Measurements from ENCODE around the gene ZNF48.
A peak's percentile ranks its signal among the peaks of the same experiment; 100 is the strongest.

ZNF48 gene

DNA sequence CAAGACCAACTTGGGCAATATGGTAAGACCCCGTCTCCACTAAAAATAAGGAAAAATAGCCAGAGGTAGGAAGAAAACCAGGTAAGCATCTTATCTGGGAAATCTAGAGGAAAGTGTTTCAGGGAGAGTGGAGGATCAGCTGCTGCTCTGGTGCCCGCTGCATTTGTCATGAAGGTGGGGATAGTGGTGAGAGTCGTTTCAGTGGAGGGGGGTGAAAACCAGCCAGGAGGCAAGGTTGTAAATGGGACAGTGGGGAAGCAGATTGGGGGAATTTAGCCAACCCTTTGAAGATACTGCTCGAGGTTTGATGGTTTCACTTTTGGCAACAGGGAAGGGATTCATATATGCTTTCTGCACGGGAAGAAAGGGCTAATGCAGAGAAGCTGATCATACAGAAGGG lies 25.8 kb downstream of the ZNF48 start:
- H3K36me3 ChIP-seq (ENCODE audit: insufficient read depth, low read length), result peaks cover 38% of the 10 kb centered on the region

DNA sequence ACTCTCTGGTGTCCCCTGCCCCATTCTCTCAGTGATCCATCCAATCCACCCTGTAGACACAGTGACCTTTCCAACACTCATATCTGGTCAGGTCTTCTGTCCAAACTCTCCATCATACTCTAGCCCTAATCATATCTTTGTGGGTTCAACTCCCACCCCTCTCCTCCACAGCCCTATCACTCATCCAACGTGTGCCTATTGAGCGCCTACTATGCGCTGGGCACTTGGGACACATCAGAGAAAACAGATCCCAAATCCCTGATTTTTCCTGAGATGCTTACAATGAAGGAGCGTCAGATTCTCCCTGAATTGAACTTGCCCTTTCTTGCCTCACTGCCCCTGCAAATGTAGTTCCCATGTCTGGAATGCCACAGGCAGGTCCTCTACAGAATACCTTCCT lies 32.8 kb downstream of the ZNF48 start:
- Histone ChIP-seq H3K9me3 (ENCODE audit: low read depth, low read length) (no peaks in the 10 kb centered on the region), H3K36me3 (ENCODE audit: insufficient read depth, low read length) (peaks cover 35% of the 10 kb centered on the region), H3K4me3 (no peak overlapping the region), H3K9ac (ENCODE audit: insufficient read length) (no peak overlapping the region), H3K27ac (no peak overlapping the region)
- DNase-seq (ENCODE audit: low read depth, low spot score), result no peak
- TF ChIP-seq EZH2 (IDR thresholded peaks at IDR 0.05) (no peak), FOXP2 (optimal IDR thresholded peaks at IDR 0.05; ENCODE audit: control extremely low read depth, extremely low read length, insufficient read depth) (no peak)

More for the DNA sequence above, 25.8 kb downstream of the ZNF48 start:
- TF ChIP-seq EZH2 (IDR thresholded peaks at IDR 0.05) (no peak), FOXP2 (optimal IDR thresholded peaks at IDR 0.05; ENCODE audit: control extremely low read depth, extremely low read length, insufficient read depth) (no peak), POLR2AphosphoS5 (IDR thresholded peaks at IDR 0.05; ENCODE audit: borderline replicate concordance, low read depth, low read length) (no peak)
- no peak overlapping the region for H3K27ac ChIP-seq
- no peak overlapping the region for H3K4me3 ChIP-seq
- no peak for DNase-seq (ENCODE audit: low read depth, low spot score)
- no peak overlapping the region for H3K9ac ChIP-seq (ENCODE audit: insufficient read length)
- H3K9me3 ChIP-seq (ENCODE audit: low read depth, low read length), result no peaks in the 10 kb centered on the region

DNA sequence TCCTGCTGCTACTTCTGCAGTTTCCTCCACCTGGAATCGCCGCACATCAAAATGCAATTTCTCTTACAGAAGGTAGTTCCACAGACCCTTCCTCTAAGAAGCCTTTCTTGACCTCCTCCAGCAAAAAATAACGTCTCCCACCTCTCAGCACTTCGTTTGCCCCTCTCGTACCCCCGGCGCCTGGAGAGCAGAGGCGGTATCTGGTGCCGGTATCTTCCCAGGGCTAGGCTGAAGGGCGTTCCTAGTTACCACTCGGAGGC lies 34.1 kb downstream of the ZNF48 start:
- Histone ChIP-seq H3K27ac (no peak overlapping the region), H3K9ac (ENCODE audit: insufficient read length) (peak overlapping the region; percentile 89), H3K36me3 (ENCODE audit: insufficient read depth, low read length) (peaks cover 22% of the 10 kb centered on the region), H3K4me3 (peak overlapping the region; percentile 99), H3K9me3 (ENCODE audit: low read depth, low read length) (no peaks in the 10 kb centered on the region)
- TF ChIP-seq EZH2 (IDR thresholded peaks at IDR 0.05) (no peak), POLR2AphosphoS5 (IDR thresholded peaks at IDR 0.05; ENCODE audit: borderline replicate concordance, low read depth, low read length) (no peak), FOXP2 (optimal IDR thresholded peaks at IDR 0.05; ENCODE audit: control extremely low read depth, extremely low read length, insufficient read depth) (no peak)
- no peak for DNase-seq (ENCODE audit: low read depth, low spot score)

DNA sequence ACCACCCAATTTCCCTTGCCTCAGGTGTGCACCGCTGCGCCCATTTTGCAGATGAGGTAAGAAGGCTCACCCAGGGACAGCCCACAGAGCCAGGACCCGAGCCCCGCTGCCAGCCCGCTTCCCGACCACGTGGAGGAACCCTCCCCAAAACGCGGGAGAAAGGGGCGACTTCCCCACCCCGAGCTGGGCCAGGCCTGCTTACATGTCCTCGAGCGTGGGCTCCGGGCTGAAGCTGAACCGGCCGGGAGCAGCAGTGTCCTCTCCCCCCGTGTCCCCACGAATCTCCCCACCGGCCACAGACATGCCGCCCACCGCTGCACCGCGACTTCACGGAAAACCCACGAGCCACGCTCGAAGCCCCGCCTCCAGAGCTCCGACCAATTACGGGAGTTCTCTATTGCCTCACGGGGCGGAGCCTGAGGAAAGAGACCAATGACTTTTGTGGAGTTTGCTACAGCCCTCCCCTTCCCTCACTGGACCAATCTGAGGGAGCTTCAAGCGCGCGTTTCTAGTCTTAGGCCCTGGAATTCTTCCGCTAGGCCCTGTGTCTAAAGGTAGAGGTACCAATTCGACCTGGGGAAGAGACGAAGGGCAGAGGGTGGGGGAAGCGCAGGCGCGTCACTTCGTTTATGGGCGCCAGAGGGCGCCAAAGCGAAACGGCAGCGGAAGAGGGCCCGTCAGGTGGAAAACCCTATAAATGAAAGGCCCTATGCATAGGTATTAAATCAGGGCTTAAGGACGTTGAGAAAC lies 34.6 kb downstream of the ZNF48 start, which contains the start of gene DCTPP1:
TSS of gene DCTPP1 (minus strand) at position 353 of the 750 bp plus-strand sequence. CDS start at position 303, 50 bp downstream.
- Histone ChIP-seq H3K27ac (no peak within 1 kb of the TSS), H3K4me3 (peak within 1 kb of the TSS; percentile 99), H3K36me3 (ENCODE audit: insufficient read depth, low read length) (peaks cover 17% of the 10 kb centered on the region), H3K9ac (ENCODE audit: insufficient read length) (peak within 1 kb of the TSS; percentile 89), H3K9me3 (ENCODE audit: low read depth, low read length) (no peaks in the 10 kb centered on the region)
- TF ChIP-seq POLR2AphosphoS5 (IDR thresholded peaks at IDR 0.05; ENCODE audit: borderline replicate concordance, low read depth, low read length) (peak; percentile 80), EZH2 (IDR thresholded peaks at IDR 0.05) (no peak), FOXP2 (optimal IDR thresholded peaks at IDR 0.05; ENCODE audit: control extremely low read depth, extremely low read length, insufficient read depth) (peak; percentile 70)
- peak; percentile 99 for DNase-seq (ENCODE audit: low read depth, low spot score)

DNA sequence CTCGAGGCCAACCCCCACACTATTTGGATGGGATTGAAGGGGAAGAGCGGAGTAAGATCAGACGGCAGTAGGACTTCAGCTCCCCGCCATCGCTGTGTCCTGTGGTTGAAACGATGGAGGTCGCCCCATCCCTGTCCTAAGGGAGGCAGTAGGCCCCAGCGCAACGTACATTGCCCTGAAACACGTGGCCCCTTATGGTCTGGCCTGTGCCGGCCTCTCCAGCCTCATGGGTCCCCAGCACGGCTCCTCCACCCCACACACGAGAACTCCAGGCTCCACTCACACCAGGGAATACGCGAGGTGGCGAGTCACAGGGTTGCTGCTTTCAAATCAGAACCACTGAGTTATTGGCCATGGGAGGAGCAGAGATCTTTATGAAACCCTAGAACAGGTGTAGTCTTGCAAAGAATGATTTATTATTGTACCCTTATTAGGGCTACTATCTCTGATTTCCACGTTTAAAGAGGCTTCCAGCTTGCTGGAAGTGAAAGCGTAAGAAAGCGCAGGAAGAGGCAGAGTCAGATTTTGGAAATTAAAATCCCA lies 35.3 kb downstream of the ZNF48 start:
- no peaks in the 10 kb centered on the region for H3K9me3 ChIP-seq (ENCODE audit: low read depth, low read length)
- TF ChIP-seq FOXP2 (optimal IDR thresholded peaks at IDR 0.05; ENCODE audit: control extremely low read depth, extremely low read length, insufficient read depth) (peak; percentile 9), EZH2 (IDR thresholded peaks at IDR 0.05) (no peak)
- H3K4me3 ChIP-seq, result peak overlapping the region; percentile 99
- H3K9ac ChIP-seq (ENCODE audit: insufficient read length), result peak overlapping the region; percentile 6
- peaks cover 17% of the 10 kb centered on the region for H3K36me3 ChIP-seq (ENCODE audit: insufficient read depth, low read length)
- H3K27ac ChIP-seq, result no peak overlapping the region
- no peak for DNase-seq (ENCODE audit: low read depth, low spot score)

DNA sequence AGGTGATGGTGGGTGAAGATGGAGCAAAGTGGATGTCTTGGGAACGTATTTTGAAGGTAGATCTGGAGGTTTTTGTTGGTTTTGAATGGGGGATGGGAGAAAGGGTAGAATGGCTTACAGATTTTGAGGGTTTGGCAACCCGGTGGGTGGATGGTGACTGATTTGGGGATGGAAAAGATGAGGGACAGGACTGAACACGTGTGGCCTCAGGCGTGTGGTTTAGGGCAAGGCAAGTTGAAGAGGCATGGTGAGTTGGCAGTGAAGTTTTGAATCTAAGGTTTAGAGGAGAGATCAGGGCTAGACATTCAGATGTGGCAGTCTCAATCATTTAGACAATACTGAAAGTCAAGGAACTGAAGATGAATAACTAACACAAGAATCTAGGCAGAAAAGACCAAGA lies 39.6 kb downstream of the ZNF48 start:
- H3K27ac ChIP-seq, result no peak overlapping the region
- no peaks in the 10 kb centered on the region for H3K36me3 ChIP-seq (ENCODE audit: insufficient read depth, low read length)
- no peak for TF ChIP-seq POLR2AphosphoS5 (IDR thresholded peaks at IDR 0.05; ENCODE audit: borderline replicate concordance, low read depth, low read length)
- no peak for TF ChIP-seq FOXP2 (optimal IDR thresholded peaks at IDR 0.05; ENCODE audit: control extremely low read depth, extremely low read length, insufficient read depth)
- TF ChIP-seq EZH2 (IDR thresholded peaks at IDR 0.05), result no peak
- H3K9me3 ChIP-seq (ENCODE audit: low read depth, low read length), result no peaks in the 10 kb centered on the region
- no peak overlapping the region for H3K4me3 ChIP-seq
- no peak for DNase-seq (ENCODE audit: low read depth, low spot score)
- H3K9ac ChIP-seq (ENCODE audit: insufficient read length), result no peak overlapping the region

DNA sequence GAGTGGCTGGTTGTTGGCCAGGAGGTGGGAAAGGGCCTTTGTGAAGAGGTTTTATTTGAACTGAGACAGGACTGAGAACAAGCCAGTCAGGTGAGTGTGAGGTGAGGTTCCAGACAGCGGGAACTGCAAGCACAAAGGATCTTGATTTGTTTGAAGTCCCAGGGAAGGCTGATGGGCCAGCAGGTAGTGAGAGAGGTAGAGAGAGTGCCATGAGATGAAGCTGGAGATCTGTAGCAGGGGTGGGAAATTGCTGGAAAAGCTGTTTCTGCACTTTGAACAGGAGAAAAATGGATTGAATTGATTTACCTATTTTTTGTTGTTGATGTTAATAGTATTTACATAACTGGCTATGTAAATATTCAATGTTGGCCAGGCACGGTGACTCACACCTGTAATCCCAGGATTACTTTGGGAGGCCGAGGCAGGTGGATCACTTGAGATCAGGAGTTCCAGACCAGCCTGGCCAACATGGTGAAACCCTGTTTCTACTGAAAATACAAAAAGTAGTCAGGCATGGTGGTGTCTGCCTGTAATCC lies 42.4 kb downstream of the ZNF48 start:
- Histone ChIP-seq H3K27ac (no peak overlapping the region), H3K4me3 (no peak overlapping the region), H3K9ac (ENCODE audit: insufficient read length) (no peak overlapping the region), H3K9me3 (ENCODE audit: low read depth, low read length) (no peaks in the 10 kb centered on the region), H3K36me3 (ENCODE audit: insufficient read depth, low read length) (no peaks in the 10 kb centered on the region)
- TF ChIP-seq EZH2 (IDR thresholded peaks at IDR 0.05) (no peak), FOXP2 (optimal IDR thresholded peaks at IDR 0.05; ENCODE audit: control extremely low read depth, extremely low read length, insufficient read depth) (no peak)
- DNase-seq (ENCODE audit: low read depth, low spot score), result no peak

DNA sequence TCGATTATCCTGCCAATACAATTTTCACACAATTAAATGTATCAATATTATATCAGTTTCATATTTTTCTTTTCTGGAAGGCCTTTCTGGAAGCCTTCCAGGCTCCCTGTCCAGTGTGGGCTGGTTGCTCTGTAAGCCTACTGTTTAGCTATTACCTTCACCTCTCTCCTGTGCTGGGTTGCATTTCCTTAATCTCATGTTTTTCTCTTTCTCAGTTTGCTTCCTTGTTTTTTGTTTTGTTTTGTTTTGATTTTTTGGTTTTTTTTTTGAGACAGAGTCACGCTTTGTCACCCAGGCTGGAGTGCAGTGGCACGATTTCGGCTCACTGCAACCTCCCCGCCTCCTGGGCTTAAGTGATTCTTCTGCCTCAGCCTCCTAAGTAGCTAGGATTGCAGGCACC lies 43.6 kb downstream of the ZNF48 start:
- no peak overlapping the region for H3K9ac ChIP-seq (ENCODE audit: insufficient read length)
- no peak overlapping the region for H3K27ac ChIP-seq
- H3K9me3 ChIP-seq (ENCODE audit: low read depth, low read length), result no peaks in the 10 kb centered on the region
- peaks cover 8% of the 10 kb centered on the region for H3K36me3 ChIP-seq (ENCODE audit: insufficient read depth, low read length)
- TF ChIP-seq POLR2AphosphoS5 (IDR thresholded peaks at IDR 0.05; ENCODE audit: borderline replicate concordance, low read depth, low read length), result no peak
- TF ChIP-seq FOXP2 (optimal IDR thresholded peaks at IDR 0.05; ENCODE audit: control extremely low read depth, extremely low read length, insufficient read depth), result no peak
- no peak for TF ChIP-seq EZH2 (IDR thresholded peaks at IDR 0.05)
- H3K4me3 ChIP-seq, result no peak overlapping the region
- DNase-seq (ENCODE audit: low read depth, low spot score), result no peak
